Osteocyte (in vitro differentiated cells): ENCODE measurements around the gene IL1R2. TPM values are rescaled to one million over a fixed set of nuclear protein-coding genes. Genes with fewer than 3 reads are reported as not detected.

Experiments used
- DNase-seq: peaks from one replicate; pipeline ENCODE4 v3.0.0; 2021; ENCODE audit warnings: mixed read lengths; ENCODE audit not compliant: unreplicated experiment; ENCODE audit errors: extremely low spot score
- H3K27ac Mint-ChIP-seq: one replicate; pipeline ENCODE4 v1.8.0; 2021; ENCODE audit warnings: mild to moderate bottlenecking, mixed read lengths; ENCODE audit not compliant: unreplicated experiment
- H3K27me3 Mint-ChIP-seq: one replicate; pipeline ENCODE4 v1.8.0; 2021; ENCODE audit warnings: mixed read lengths; ENCODE audit not compliant: unreplicated experiment
- H3K36me3 Mint-ChIP-seq: one replicate; pipeline ENCODE4 v1.8.0; 2021; ENCODE audit warnings: mixed read lengths; ENCODE audit not compliant: unreplicated experiment
- H3K4me1 Mint-ChIP-seq: one replicate; pipeline ENCODE4 v1.8.0; 2021; ENCODE audit warnings: mixed read lengths; ENCODE audit not compliant: unreplicated experiment
- H3K4me3 Mint-ChIP-seq: one replicate; pipeline ENCODE4 v1.8.0; 2021; ENCODE audit warnings: mild to moderate bottlenecking, moderate library complexity, mixed read lengths; ENCODE audit not compliant: unreplicated experiment
- H3K9me3 Mint-ChIP-seq: one replicate; pipeline ENCODE4 v1.8.0; 2021; ENCODE audit warnings: mixed read lengths; ENCODE audit not compliant: unreplicated experiment
- CTCF ChIP-seq: fragments of 200-600 bp; sonication (generic); IDR thresholded peaks from 2 replicates; pipeline ENCODE4 v1.5.0; 2021; ENCODE audit warnings: antibody characterized with exemption, mild to moderate bottlenecking, moderate library complexity
- total RNA-seq: library from RNA; stranded (reverse); gene quantifications from 2 replicates; pipeline ENCODE4 v1.2.1, GENCODE V29; 2021

The IL1R2 gene
- total RNA-seq, 1 donor from 2014 or later, result not detected

GRCh38 chr2:102003696-102004095 lies 11.9 kb downstream of the IL1R2 start:
- no peak for DNase-seq
- peaks cover 12% of the 10 kb centered on the region for H3K27me3 Mint-ChIP-seq
- H3K9me3 Mint-ChIP-seq, result no peaks in the 10 kb centered on the region
- H3K4me3 Mint-ChIP-seq, result no peak overlapping the region
- H3K36me3 Mint-ChIP-seq, result no peaks in the 10 kb centered on the region
- no peak overlapping the region for H3K27ac Mint-ChIP-seq
- H3K4me1 Mint-ChIP-seq, result no peaks in the 10 kb centered on the region
- no peak for TF ChIP-seq CTCF

GRCh38 chr2:102004581-102004980 lies 12.8 kb downstream of the IL1R2 start:
- H3K4me1 Mint-ChIP-seq, result no peaks in the 10 kb centered on the region
- H3K9me3 Mint-ChIP-seq, result no peaks in the 10 kb centered on the region
- H3K4me3 Mint-ChIP-seq, result no peak overlapping the region
- no peak for TF ChIP-seq CTCF
- H3K36me3 Mint-ChIP-seq, result no peaks in the 10 kb centered on the region
- H3K27me3 Mint-ChIP-seq, result peaks cover 6% of the 10 kb centered on the region
- no peak overlapping the region for H3K27ac Mint-ChIP-seq
- no peak for DNase-seq

- H3K36me3 Mint-ChIP-seq, result no peaks in the 10 kb centered on the region
- no peak for TF ChIP-seq CTCF
- no peak overlapping the region for H3K4me3 Mint-ChIP-seq
- no peaks in the 10 kb centered on the region for H3K9me3 Mint-ChIP-seq
- no peak overlapping the region for H3K27ac Mint-ChIP-seq
- DNase-seq, result no peak
- no peaks in the 10 kb centered on the region for H3K4me1 Mint-ChIP-seq
- peaks cover 2% of the 10 kb centered on the region for H3K27me3 Mint-ChIP-seq
These were observed 13.7 kb downstream of the IL1R2 start for GRCh38 chr2:102005449-102005848.

- H3K27me3 Mint-ChIP-seq, result peaks cover 3% of the 10 kb centered on the region
- H3K4me3 Mint-ChIP-seq, result no peak overlapping the region
- DNase-seq, result no peak
- no peaks in the 10 kb centered on the region for H3K36me3 Mint-ChIP-seq
- H3K9me3 Mint-ChIP-seq, result no peaks in the 10 kb centered on the region
- TF ChIP-seq CTCF, result peak; percentile 70
- no peak overlapping the region for H3K27ac Mint-ChIP-seq
- no peaks in the 10 kb centered on the region for H3K4me1 Mint-ChIP-seq
These were observed 14.5 kb downstream of the IL1R2 start for GRCh38 chr2:102005989-102006885.

GRCh38 chr2:102006886-102007278 lies 15.1 kb downstream of the IL1R2 start:
- Mint-ChIP-seq H3K4me1 (no peaks in the 10 kb centered on the region), H3K4me3 (no peak overlapping the region), H3K9me3 (no peaks in the 10 kb centered on the region), H3K36me3 (no peaks in the 10 kb centered on the region), H3K27me3 (peaks cover 2% of the 10 kb centered on the region), H3K27ac (no peak overlapping the region)
- no peak for TF ChIP-seq CTCF
- no peak for DNase-seq
